Choroid plexus epithelial cell (primary cell): ENCODE data around the gene OR10G2.

Source experiments
- DNase-seq: peaks from one replicate; pipeline ENCODE4 v3.0.0-alpha.2; 2010; ENCODE audit warnings: low read depth
- H3K4me3 ChIP-seq: 2 replicates; pipeline ENCODE4 v1.5.1; 2011; ENCODE audit warnings: low read depth, mild to moderate bottlenecking, control low read depth, low read length, moderate library complexity
- TF ChIP-seq, protein P1 (sequence below): conservative IDR thresholded peaks from 2 replicates; pipeline ENCODE4 v1.5.1; 2011; ENCODE audit warnings: low read depth, mild to moderate bottlenecking, control low read depth, inconsistent platforms, low read length, moderate library complexity

The OR10G2 gene

DNA sequence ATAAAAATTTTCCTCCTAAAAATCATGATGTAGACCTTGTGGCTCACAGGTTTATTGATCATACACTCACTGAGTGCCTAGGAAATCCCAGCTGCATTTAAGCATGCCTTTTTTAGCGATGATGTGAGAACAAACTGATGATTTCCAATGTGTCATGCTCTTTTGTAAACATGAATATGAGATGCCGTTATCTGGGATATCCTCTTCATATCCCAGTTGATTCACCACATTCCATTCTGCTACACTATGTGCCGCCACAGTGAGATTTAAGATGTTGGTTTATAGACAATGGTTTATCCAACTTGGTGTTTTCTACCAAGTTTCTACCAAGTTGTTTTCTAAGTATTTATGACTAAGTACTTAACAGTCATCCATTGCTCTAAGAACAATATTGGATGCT lies 33.6 kb upstream of the OR10G2 start:
- DNase-seq: peak; percentile 30
- TF ChIP-seq, protein P1, sequence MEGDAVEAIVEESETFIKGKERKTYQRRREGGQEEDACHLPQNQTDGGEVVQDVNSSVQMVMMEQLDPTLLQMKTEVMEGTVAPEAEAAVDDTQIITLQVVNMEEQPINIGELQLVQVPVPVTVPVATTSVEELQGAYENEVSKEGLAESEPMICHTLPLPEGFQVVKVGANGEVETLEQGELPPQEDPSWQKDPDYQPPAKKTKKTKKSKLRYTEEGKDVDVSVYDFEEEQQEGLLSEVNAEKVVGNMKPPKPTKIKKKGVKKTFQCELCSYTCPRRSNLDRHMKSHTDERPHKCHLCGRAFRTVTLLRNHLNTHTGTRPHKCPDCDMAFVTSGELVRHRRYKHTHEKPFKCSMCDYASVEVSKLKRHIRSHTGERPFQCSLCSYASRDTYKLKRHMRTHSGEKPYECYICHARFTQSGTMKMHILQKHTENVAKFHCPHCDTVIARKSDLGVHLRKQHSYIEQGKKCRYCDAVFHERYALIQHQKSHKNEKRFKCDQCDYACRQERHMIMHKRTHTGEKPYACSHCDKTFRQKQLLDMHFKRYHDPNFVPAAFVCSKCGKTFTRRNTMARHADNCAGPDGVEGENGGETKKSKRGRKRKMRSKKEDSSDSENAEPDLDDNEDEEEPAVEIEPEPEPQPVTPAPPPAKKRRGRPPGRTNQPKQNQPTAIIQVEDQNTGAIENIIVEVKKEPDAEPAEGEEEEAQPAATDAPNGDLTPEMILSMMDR: no peak
- H3K4me3 ChIP-seq: no peak overlapping the region

DNA sequence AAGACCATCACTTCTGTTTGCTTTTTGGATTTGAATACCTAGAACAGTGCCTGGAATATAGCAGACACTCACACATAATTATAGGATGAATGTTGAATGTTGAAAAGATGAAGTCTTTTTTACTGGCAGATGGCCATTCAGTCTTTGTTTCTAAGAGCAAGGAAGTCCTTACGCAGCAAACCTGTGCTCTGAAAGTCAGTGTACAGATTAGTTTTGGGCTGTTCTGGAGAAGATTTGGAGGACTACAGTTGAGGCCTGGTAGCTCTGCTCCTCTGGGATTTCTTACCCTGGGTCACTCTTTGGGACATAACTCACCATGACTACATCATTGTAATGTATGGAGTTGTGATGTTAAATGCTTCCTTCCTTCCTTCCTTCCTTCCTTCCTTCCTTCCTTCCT lies 22.2 kb upstream of the OR10G2 start:
- H3K4me3 ChIP-seq: no peak overlapping the region
- TF ChIP-seq, protein P1: no peak
- DNase-seq: no peak

DNA sequence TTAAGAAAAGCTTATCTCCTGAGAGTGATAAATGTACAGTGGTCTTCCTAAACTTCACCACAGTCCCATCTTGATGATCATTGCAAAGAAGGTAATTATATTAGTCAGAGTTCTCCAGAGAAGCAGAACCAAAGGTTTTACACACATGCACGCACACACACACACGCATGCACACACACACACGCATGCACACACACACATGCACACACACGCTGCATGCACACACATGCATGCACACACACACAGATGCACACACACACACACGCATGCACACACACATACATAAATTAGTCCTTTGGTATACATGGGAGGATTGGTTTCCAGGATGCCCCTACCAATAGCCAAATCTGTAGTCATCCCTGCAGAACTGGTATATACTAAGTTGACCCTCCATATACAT lies 19.5 kb upstream of the OR10G2 start:
- H3K4me3 ChIP-seq: no peak overlapping the region
- no peak for DNase-seq
- TF ChIP-seq, protein P1: no peak

DNA sequence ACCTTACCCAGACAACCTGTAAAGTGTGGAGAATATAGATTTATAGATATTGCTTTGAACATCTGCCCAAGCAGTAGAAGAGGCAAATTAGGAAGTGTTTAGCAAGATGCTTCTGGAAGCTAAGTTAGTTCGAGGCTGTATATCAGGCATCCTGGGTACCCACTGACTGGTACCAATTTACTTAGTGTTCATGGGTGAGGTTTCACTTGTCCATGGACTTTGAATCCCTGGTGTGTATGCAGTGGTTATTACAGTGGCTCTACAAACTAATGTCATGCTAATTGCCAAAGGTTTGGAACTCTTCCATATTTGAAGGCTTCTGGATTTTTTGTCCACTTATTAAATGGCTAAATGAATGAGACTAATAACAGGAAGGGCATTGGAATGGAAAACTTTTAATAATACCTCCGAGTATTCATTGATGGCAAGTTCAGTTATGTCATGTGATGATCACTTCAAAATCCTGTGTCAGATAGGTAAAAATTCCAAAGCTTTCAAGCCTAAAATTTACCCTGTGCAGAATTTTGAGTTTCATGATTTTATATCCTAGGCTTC lies 18.7 kb upstream of the OR10G2 start, which contains the start of gene OR4E2:
Gene OR4E2, plus strand, starts transcription at position 505 of the 555 bp plus-strand sequence. CDS start 11,248 bp downstream, outside the sequence.
- TF ChIP-seq, protein P1: no peak
- no peak for DNase-seq
- H3K4me3 ChIP-seq: no peak within 1 kb of the TSS

DNA sequence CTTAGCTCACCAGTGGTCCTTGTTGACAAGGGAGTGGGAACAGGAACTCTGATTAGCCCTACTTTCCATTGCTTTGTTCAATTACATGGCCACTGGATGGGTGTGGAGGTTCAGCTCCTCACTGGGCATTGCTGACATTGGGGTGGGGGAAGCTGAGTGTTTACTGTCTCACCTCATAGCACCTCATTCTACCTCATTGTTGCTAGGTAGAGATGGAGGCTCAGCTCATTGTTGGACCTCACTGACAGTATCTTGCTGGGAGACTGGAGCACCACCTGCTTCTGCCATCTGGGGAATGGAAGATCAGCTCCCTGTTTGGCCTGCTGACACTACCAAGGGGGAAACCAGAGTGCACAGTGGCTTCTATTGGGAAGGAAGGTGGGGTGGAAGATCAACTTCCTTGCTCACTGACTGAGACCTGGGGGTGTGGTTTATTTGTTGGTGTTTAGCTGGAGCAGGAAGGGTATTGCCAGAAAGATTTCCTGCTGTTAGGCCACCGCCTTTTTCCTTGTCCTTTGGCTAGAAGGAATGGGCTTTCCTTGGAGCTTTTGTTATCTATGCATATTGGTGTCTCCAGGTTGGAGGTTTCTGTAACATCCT lies 17.6 kb upstream of the OR10G2 start:
- DNase-seq: no peak
- TF ChIP-seq, protein P1: no peak
- no peak overlapping the region for H3K4me3 ChIP-seq

DNA sequence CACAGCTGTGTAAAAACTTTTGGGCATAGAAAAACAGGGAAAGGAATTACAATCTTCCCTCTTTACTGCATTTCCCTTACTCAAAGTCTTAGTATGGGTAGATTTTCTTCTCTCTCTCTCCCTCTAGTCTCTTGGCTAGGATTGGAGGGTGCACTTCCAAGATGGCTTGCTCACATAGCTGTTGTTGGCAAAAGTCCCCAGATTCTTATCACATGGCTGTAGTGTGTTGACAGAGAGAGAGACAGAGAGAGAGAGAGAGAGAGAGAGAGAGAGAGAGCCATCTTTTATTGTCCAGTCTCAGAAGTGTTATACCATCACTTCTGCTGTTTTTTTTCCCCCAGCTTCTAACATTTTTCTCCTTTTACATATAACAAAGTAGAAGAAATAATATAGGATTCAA lies 12.6 kb upstream of the OR10G2 start:
- peak; percentile 60 for DNase-seq
- H3K4me3 ChIP-seq: no peak overlapping the region
- TF ChIP-seq, protein P1: no peak

DNA sequence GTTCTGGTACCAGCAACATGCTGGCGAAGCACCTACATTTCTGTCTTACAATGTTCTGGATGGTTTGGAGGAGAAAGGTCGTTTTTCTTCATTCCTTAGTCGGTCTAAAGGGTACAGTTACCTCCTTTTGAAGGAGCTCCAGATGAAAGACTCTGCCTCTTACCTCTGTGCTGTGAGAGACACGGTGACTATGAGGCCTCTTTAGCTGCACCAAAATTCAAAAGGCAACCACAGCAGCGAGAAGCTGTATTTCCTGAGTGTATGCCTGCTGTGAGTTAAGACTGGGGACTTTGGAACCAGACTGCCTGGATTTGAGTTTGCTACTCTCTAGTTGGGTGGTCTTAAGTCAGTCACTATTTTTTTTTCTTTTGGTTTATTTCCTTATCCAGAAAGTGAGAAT lies 8.7 kb upstream of the OR10G2 start:
- TF ChIP-seq, protein P1: no peak
- DNase-seq: no peak
- H3K4me3 ChIP-seq: no peak overlapping the region
